Erythroblast (primary cell): ENCODE data around the gene AKT3.

Experiments used
- DNase-seq, 2 experiments: peaks; one replicate each; lab custom pipeline; 2025; lab: John Stamatoyannopoulos, UW
- GATA1 ChIP-seq: IDR thresholded peaks from 2 replicates; pipeline ENCODE4 v1.6.1; 2011; ENCODE audit warnings: low read depth, mild to moderate bottlenecking, control low read depth, low read length, moderate library complexity
- POLR2A ChIP-seq: IDR thresholded peaks from 2 replicates; pipeline ENCODE4 v1.6.1; 2011; ENCODE audit warnings: mild to moderate bottlenecking, low read length

The AKT3 gene

DNA sequence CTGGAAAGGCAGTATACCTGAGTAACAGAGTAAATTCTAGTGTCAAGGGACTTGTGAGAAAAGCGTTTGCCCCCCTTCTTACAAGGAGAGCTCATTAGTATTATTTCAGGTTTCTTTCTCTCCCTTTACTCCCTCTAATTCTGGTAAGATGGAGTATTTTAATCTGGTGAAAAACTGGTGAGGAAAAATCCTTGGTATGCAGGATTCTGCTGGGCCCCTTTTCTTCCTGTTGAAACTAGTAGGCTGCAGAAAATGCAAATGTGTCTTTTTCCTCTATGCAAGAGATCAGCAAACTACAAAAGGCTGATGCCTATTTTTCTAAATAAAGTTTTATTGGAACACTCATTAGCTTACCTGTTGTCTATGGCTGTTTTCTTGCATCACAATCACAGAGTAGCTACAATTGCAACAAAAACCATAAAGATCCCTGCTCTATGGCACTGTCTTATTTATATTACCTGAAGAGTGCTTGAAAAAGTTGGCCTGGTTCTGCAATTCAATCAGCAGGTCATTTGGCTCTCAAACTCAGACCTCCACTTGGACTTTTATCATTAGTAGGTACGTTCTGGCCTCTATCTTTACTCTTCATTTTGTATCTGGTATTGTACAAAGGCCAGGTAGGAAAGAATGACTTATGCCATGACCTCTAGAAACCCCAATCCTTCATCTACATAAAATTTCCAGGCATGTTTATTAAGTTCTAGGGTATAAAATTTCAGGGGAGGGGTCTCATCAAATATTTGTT lies 109.6 kb downstream of the AKT3 start:
- TF ChIP-seq GATA1 (no peak), POLR2A (no peak)
- DNase-seq = no peak

DNA sequence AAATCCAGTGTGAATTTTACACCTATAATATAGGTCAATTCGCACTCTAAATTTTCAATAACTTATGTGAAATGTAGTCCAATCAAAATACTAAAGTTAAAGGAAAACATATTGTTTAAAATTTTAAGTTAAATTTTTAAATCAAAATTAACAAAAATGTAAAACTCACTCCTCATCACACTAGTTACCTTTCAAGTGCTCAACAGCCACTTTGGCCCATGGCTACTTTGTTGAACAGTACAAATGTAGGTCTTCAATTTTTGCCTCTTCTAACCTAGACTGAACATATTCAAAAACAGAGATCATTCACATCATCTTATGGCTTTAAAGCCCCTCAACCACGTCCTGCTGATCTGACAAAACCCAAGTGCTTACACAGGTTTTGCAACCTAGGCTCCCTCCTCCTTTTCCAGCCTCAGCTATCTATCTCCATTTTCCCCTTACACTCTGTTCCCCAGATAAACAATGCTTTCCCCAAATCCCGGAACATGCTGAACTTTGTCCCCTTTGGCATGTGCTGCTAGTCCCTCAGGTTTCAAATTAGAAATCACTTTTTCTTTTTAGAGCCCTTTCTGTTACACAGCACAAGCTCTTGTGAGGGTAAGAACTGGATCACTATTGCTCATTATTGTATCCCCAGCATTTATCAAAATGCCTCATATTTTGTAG lies 110.6 kb downstream of the AKT3 start:
- TF ChIP-seq GATA1 (no peak), POLR2A (no peak)
- no peak for DNase-seq

DNA sequence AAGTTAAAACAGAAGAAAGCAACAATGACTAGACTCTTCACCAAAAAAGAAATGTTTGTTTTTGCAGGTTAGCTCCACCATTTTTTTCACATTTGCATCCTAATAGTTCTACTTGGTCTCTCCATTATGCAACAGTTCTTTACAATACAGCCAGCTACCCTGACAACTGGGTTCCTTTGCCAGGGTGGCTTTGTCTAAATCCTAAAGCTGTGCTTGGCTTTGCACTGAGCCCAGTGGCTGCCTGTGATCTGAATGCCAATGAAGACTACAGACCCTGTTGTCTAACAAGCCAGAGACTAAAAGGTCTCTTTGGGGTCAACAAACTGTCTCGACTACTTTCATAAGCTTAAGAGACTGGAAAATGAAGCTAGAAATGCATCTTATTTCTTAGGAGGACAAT lies 112.0 kb downstream of the AKT3 start:
- TF ChIP-seq POLR2A = no peak
- no peak for TF ChIP-seq GATA1
- no peak for DNase-seq

DNA sequence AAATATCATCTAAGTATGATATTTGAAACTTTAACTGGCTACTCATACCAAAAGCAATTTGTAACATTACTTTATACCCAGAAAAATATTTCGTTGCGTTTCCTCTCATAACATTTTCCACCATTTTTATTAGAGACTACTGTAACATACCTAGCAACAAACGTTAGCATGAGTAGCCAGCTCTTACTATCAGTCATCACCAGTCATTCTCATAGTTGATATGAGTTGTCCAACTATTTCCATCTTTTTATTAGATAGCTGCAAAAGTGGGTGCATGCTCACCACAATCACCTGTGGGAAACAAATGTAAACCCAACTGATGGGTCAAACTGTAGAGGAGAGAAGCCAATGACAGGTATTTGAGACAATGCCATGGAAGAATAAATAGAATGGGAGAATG lies 114.6 kb downstream of the AKT3 start:
- no peak for TF ChIP-seq GATA1
- no peak for TF ChIP-seq POLR2A
- DNase-seq = no peak

DNA sequence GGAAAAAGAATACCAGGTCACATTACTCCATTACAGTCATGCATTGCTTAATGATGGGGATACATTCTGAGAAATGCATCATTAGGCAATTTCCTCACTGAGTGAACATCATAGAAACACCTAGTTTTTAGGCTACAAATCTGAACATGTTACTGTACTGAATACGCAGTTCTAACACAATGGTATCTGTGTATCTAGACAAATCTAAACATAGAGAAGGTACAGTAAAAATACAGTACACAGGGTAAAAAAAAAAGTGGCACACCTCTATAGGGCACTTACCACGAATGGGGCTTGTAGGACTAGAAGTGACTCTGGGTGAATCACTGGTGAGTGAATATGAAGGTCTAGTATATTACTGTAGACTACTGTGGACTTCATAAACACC lies 115.7 kb downstream of the AKT3 start:
- TF ChIP-seq GATA1 (no peak), POLR2A (no peak)
- no peak for DNase-seq

DNA sequence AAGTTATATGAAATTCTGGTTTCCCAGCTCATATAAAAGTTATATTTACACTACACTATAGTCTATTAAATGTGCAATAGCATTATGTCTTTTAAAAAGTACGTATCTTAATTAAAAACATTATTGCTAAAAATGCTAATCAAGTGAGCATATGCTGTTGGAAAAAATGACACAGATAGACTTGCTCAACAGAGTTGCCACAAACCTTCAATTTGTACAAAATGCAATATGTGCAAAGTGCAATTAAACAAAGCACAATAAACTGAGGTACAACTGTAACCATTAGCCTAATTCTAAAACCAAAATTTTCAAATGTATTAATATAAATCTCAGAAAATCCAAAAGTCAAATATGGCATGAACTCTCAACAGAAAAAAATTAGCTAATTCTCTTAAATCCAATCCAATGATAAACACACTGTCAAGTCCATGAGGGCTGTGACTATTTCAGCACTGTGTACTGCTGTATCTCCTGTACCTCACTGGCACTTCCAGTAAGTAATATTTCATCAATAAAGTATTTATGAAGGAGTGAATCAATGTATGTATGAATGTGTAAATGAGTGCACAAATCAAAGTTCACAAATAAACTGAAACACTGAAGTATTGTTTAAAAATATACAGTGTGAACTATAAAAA lies 116.3 kb downstream of the AKT3 start:
- TF ChIP-seq POLR2A (no peak), GATA1 (no peak)

DNA sequence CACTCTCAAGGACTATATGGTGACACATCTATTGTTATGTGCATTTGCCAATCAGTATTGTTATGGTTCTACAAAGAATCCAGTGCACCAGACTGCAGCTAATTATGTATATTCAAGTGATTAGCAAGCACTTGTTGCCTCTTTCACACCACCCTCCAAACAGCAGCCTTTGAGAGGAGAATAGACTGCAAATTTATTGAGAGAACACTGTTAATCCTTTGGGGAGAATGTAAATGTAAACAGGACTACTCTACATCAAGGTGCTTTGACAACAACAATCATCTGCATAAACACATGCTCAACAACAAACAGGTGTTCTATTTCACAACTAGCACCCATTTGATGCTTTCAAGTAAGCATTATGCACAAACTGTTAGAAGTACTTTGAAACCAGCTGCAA lies 117.4 kb downstream of the AKT3 start:
- no peak for TF ChIP-seq POLR2A
- no peak for TF ChIP-seq GATA1
- no peak for DNase-seq

More for the DNA sequence above, 116.3 kb downstream of the AKT3 start:
- DNase-seq = no peak

DNA sequence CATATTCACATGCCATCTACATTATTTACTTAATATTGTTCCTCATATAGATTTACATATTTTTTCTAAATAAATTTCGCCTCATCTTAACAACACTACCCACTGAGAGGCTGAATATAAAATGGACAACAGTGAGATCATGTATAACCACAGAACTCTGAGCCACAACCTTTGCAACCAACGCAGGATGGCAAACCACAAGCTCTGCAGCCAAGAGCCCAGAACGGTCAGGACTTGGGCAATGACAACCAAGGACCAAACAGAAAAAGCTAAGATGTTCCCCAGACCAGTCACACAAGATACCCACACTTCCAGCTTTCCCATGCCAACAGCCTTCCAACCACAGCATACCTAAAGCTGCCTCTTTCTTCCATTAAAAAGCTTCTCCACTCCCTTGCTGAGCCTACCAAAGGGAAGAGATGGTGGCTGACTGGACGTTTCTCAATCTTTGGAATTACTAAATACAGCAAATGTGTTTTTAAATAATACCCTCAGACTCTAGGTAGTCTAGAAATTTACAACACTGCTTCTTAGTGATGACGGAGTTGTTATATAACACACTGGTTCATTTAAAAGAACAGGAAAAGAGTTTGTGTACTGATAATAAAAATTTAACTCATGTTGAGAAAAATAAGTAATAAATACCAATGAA lies 117.9 kb downstream of the AKT3 start:
- DNase-seq = no peak
- TF ChIP-seq POLR2A (no peak), GATA1 (no peak)

DNA sequence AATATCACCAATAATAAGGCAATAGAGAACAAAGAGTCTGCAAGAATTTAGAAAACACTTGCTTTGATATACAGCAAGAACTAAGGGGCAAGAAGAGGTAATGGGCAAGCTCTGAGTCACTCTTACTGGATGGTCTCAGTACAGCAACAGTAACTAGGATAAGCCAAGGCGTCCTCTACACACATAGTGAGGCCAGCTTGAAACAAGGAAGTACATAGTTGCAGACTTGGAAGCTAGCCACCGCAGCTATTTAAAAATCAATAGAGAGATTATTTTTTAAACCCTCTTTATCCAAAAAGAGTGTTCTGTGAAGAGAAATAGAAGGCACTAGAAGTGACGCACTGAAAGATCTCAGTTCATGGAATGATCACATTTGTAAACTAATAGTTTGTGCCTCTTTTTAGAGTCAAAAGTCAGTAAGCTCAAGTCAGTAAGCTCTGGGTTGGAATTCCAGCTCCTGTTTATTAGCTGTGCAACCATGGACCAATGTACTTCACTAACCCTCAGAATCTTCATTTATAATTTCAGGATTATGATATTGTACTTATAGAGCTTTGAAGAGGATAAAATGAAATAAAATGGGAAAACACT lies 118.6 kb downstream of the AKT3 start:
- TF ChIP-seq POLR2A (no peak), GATA1 (no peak)
- DNase-seq = no peak

DNA sequence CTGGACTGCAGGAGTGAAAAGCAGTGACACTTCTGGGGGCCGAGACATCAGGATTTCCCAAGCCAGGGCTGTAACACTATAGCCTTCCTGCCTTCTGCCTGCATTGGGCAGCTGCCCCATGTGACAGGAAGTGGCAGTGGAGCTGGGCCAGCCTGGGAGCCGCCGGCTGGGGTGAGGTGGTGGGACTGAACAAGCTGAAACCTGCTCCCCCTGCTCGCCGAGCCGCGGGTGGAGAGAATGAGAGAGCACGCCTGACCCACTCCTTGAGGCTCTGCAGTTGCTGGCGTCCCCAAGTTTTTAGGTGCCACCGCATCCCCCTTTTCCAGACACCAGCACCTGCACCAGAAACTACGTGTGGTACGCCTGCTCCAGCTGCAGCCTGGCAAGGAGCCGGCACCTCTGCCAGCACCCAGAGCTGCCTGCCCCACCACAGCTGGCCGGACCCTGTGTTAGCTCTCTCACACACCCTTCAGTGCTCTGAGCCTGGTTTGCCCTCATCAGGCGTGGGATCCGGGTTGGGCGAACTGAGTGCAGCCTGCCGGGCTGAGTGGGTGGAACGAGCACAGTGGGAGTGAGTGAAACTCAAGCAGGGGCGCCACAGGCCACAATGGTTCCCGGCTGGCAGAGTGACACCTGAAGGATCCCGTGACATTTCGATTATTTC lies 119.4 kb downstream of the AKT3 start:
- no peak for DNase-seq
- TF ChIP-seq GATA1 (no peak), POLR2A (no peak)

DNA sequence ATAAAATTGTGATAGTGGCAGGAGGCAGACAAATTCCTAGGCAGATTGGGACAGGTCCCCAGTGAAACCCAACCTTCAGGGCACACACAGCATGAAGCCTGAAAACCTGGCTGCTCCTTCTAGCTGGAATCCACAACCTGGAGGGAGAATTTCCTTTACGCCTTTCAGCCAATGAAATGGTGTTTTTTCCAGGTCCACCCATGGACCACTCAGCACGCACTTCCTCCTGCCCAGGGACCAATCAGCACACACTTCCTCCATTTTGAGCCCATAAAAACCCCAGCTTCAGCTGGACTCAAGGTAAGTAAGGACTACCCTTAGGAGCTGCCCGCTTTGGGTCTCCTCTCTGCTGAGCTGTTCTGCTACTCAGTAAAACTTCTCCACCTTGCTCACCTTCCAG lies 120.1 kb downstream of the AKT3 start:
- TF ChIP-seq POLR2A (no peak), GATA1 (no peak)
- no peak for DNase-seq

DNA sequence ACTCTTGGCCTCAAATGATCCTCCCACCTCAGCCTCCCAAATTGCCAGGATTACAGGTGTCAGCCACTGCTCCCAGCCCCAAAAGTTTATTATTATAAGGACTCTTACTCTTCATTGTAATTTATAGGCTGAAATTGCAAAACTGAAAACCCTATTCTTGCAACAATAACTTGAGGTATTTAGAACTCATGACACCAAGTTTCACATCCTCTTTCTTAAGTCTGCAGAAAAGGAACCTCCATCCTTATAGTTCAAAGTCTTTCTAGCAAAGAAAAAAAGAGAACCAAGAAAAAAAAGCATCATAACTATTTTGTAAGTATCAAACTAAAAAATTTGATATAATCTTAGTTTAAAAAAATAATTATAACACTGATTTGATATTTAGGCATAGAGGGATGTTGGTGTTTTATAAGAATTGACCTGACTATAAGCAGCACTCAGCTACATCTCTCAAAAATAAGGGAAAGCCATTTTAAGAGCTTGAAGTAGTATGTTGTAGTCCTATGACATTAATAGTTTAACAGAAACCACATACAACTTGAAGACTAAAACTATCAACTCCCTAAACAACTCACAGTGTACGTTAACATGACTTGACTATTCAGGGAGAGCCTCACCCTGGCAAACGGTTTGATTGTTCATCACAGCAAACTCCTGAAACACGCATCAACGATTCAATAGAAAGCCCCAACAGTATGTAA lies 122.4 kb downstream of the AKT3 start:
- DNase-seq = no peak
- TF ChIP-seq POLR2A = no peak
- no peak for TF ChIP-seq GATA1

DNA sequence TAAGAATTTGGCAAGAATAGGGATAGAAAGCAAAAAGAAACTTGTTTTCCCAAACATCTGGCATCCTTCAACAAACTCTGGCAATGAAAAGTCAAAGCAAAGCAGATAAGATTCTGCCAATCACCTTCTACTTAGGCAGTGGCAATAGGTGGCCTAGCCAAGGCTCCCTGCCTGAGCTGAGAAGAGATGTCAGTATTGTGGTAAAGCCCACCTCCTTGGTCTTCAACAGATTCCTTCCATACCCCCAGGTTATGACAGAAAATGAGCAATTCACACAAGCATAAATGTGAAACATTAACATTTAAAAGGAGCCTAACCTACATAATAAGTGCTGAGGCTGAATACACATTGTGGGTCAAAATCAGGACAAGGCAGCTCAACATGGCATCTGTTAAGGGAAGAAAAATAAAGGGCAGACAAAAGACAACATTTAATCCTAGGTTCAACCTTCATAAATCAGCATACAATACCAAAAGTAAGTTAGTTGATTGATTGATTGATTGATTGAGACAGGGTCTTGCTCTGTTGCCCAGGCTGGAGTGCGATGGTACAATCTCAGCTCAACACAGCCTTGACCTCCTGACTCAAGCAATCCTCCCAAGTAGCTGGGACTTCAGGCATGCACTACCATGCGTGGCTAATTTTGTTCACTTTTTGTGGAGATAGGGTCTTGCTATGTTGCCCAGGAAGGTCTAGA lies 123.1 kb downstream of the AKT3 start:
- TF ChIP-seq POLR2A = no peak
- TF ChIP-seq GATA1 = no peak
- no peak for DNase-seq
